GM19193 (cell line): Measurements from ENCODE around the gene KLF2.
A peak's percentile ranks its signal among the peaks of the same experiment; 100 is the strongest.

Experiments used
- POLR2A ChIP-seq: IDR thresholded peaks from 4 replicates; pipeline ENCODE4 v1.6.1; 2011; ENCODE audit not compliant: insufficient read depth, insufficient read length; ENCODE audit errors: extremely low read depth

KLF2 gene

GRCh38 chr19:16342002-16342715 is 17.5 kb downstream of the KLF2 start:
- peak; percentile 45 for TF ChIP-seq POLR2A

- TF ChIP-seq POLR2A = no peak
Measured at GRCh38 chr19:16343156-16343555, 18.5 kb downstream of the KLF2 start.

- TF ChIP-seq POLR2A = no peak
Measured at GRCh38 chr19:16345457-16345856, 20.8 kb downstream of the KLF2 start.

- TF ChIP-seq POLR2A = no peak
Measured at GRCh38 chr19:16347706-16348105, 23.1 kb downstream of the KLF2 start.

GRCh38 chr19:16349551-16350152 is 25.0 kb downstream of the KLF2 start:
- no peak for TF ChIP-seq POLR2A

GRCh38 chr19:16351133-16351809 is 26.6 kb downstream of the KLF2 start:
- TF ChIP-seq POLR2A = no peak

GRCh38 chr19:16355293-16356043 is 30.8 kb downstream of the KLF2 start:
- TF ChIP-seq POLR2A = no peak

- no peak for TF ChIP-seq POLR2A
Measured at GRCh38 chr19:16358456-16358855, 33.8 kb downstream of the KLF2 start.

- no peak for TF ChIP-seq POLR2A
Measured at GRCh38 chr19:16359074-16359473, 34.4 kb downstream of the KLF2 start.

- no peak for TF ChIP-seq POLR2A
Measured at GRCh38 chr19:16359964-16360363, 35.3 kb downstream of the KLF2 start.

GRCh38 chr19:16360738-16361137 is 36.1 kb downstream of the KLF2 start:
- TF ChIP-seq POLR2A = no peak

- no peak for TF ChIP-seq POLR2A
Measured at GRCh38 chr19:16361254-16361653, 36.6 kb downstream of the KLF2 start.

- no peak for TF ChIP-seq POLR2A
Measured at GRCh38 chr19:16361926-16362325, 37.3 kb downstream of the KLF2 start.

GRCh38 chr19:16363133-16363851 is 38.7 kb downstream of the KLF2 start:
- no peak for TF ChIP-seq POLR2A

GRCh38 chr19:16363852-16364230 is 39.2 kb downstream of the KLF2 start:
- TF ChIP-seq POLR2A = no peak
